T-cell (primary cell): Measurements from ENCODE around the gene PDZRN3. TPM values are rescaled to one million over a fixed set of nuclear protein-coding genes. Genes with fewer than 3 reads are reported as not detected.

Experiments used
- ATAC-seq, 4 experiments: fragments of 200-7000 bp in 3 of 4; fragments of 150-1000 bp in 1 of 4; cut with Tn5 transposase; replicated peaks in 1 of 4; 1 replicate in 3 of 4; 2 replicates in 1 of 4; pipeline ENCODE4 v1.10.0; 2021; ENCODE audit warnings: moderate library complexity in 3 of 4, mild to moderate bottlenecking in 2 of 4, moderate number of reproducible peaks in 1 of 4
- CTCF ChIA-PET, 2 donors: fragments of 300-600 bp; sonication (Branson Sonifier 250); formaldehyde crosslinking; loops; one replicate each; lab custom pipeline; 2022; ENCODE audit warnings: antibody characterized with exemption in 2 of 2; lab: Charles Lee
- POLR2A ChIA-PET, 2 donors: fragments of 300-600 bp; sonication (Branson Sonifier 250); formaldehyde crosslinking; loops; one replicate each; lab custom pipeline; 2022; ENCODE audit warnings: antibody characterized with exemption in 2 of 2; lab: Charles Lee
- DNase-seq, 35 experiments: peaks; one replicate each; pipeline versions ENCODE4 v3.0.0 to v3.0.0-alpha.2; 2013 to 2023
- H3K27ac ChIP-seq: one replicate; pipeline ENCODE4 v1.5.1; 2013; ENCODE audit warnings: low read length
- H3K27me3 ChIP-seq, 2 experiments: replicated peaks in 1 of 2; 1 replicate in 1 of 2; 2 replicates in 1 of 2; pipeline versions ENCODE4 v1.6.1 to v1.7.0; 2013; ENCODE audit warnings: low read length in 1 of 2, mixed read lengths in 1 of 2; ENCODE audit not compliant: control insufficient read depth in 2 of 2, insufficient read depth in 2 of 2; ENCODE audit errors: extremely low read depth in 1 of 2
- H3K36me3 ChIP-seq, 2 donors: 1 replicate in 1 of 2; 2 replicates in 1 of 2; pipeline versions ENCODE4 v1.6.1 to v1.7.0; 2013; ENCODE audit warnings: low read length in 1 of 2; ENCODE audit not compliant: control insufficient read depth in 2 of 2, insufficient read depth in 1 of 2; ENCODE audit errors: extremely low read depth in 1 of 2
- H3K4me1 ChIP-seq, 2 experiments: 1 replicate in 1 of 2; 2 replicates in 1 of 2; pipeline versions ENCODE4 v1.6.1 to v1.7.0; 2013; ENCODE audit warnings: low read length in 2 of 2, mixed read lengths in 1 of 2; ENCODE audit not compliant: insufficient read depth in 2 of 2, control insufficient read depth in 1 of 2; ENCODE audit errors: extremely low read depth in 1 of 2
- H3K4me3 ChIP-seq, 2 donors: 1 replicate in 1 of 2; 2 replicates in 1 of 2; pipeline versions ENCODE4 v1.5.1 to v1.7.0; 2013; ENCODE audit warnings: mild to moderate bottlenecking in 2 of 2, low read length in 1 of 2, moderate library complexity in 1 of 2; ENCODE audit not compliant: control insufficient read depth in 1 of 2; ENCODE audit errors: extremely low read depth in 1 of 2
- H3K9me3 ChIP-seq: 2 replicates; pipeline ENCODE4 v1.7.0; 2013
- H3K27ac Mint-ChIP-seq, 2 donors: one replicate each; pipeline ENCODE4 v1.8.0; 2020 to 2021; ENCODE audit warnings: mild to moderate bottlenecking in 2 of 2, mixed read lengths in 2 of 2
- H3K27me3 Mint-ChIP-seq, 2 donors: one replicate each; pipeline ENCODE4 v1.8.0; 2021 to 2022; ENCODE audit warnings: mixed read lengths in 2 of 2
- H3K36me3 Mint-ChIP-seq: one replicate; pipeline ENCODE4 v1.8.0; 2021; ENCODE audit warnings: mixed read lengths
- H3K4me1 Mint-ChIP-seq, 3 donors: one replicate each; pipeline ENCODE4 v1.8.0; 2020 to 2022; ENCODE audit warnings: mixed read lengths in 3 of 3, mild to moderate bottlenecking in 1 of 3
- H3K4me3 Mint-ChIP-seq, 3 donors: one replicate each; pipeline ENCODE4 v1.8.0; 2020 to 2022; ENCODE audit warnings: mild to moderate bottlenecking in 3 of 3, mixed read lengths in 3 of 3, moderate library complexity in 3 of 3
- H3K9me3 Mint-ChIP-seq, 3 donors: one replicate each; pipeline ENCODE4 v1.8.0; 2020 to 2022; ENCODE audit warnings: mixed read lengths in 3 of 3
- WGBS: methylation state at CpG from one replicate; pipeline ENCODE4 v1.1.5; 2013; ENCODE audit warnings: missing lambda C conversion rate; ENCODE audit not compliant: insufficient coverage; 5-methylcytosine and 5-hydroxymethylcytosine counted together
- total RNA-seq, 35 experiments: library from RNA in 6 of 35; stranded (reverse) in 6 of 35; fragments of 120-200 nt in 1 of 35; gene quantifications; one replicate each; pipeline versions ENCODE4 v1.2.1 to v1.2.4 and lab custom pipeline; 2013 to 2026

The PDZRN3 gene
- total RNA-seq, 5 donors from 2014 or later (not counting 1 experiment from before 2014, with no cell fraction given): 0.16 to 0.73 (median 0.18) TPM; not detected in 2

GRCh38 chr3:73626106-73626505 is 1.4 kb upstream of the PDZRN3 start:
- Histone ChIP-seq H3K4me3 (no peak overlapping the region), H3K27ac (no peak overlapping the region), H3K36me3 (no peaks in the 10 kb centered on the region), H3K27me3 (peaks cover 0 to 10% of the 10 kb centered on the region in 2 experiments), H3K4me1 (no peaks in the 10 kb centered on the region), H3K9me3 (no peaks in the 10 kb centered on the region)
- CTCF ChIA-PET: no interaction called here
- Mint-ChIP-seq H3K9me3 (peaks cover 0 to 3% (median 0%) of the 10 kb centered on the region in 3 donors), H3K4me1 (no peaks in the 10 kb centered on the region), H3K36me3 (no peaks in the 10 kb centered on the region), H3K27ac (no peak overlapping the region), H3K27me3 (peaks cover 15 to 17% of the 10 kb centered on the region in 2 donors), H3K4me3 (no peak overlapping the region)
- ATAC-seq (no peak), DNase-seq (no peak)
- POLR2A ChIA-PET: no interaction called here
- 100% methylated on average over 1 of the region's 3 CpGs for WGBS

- no peaks in the 10 kb centered on the region for H3K36me3 ChIP-seq
- no peak overlapping the region for H3K4me3 ChIP-seq
- CTCF ChIA-PET: no interaction called here
- H3K9me3 ChIP-seq: no peaks in the 10 kb centered on the region
- H3K27me3 ChIP-seq: peaks cover 0 to 10% of the 10 kb centered on the region in 2 experiments
- no peaks in the 10 kb centered on the region for H3K36me3 Mint-ChIP-seq
- H3K4me1 ChIP-seq: no peaks in the 10 kb centered on the region
- POLR2A ChIA-PET: no interaction called here
- no peak overlapping the region for H3K27ac Mint-ChIP-seq
- no peak overlapping the region for H3K4me3 Mint-ChIP-seq
- ATAC-seq (no peak), DNase-seq (no peak)
- peaks cover 15 to 17% of the 10 kb centered on the region in 2 donors for H3K27me3 Mint-ChIP-seq
- WGBS: 22% methylated on average over 112 of the region's 112 CpGs
- H3K27ac ChIP-seq: no peak overlapping the region
- H3K9me3 Mint-ChIP-seq: peaks cover 0 to 3% (median 0%) of the 10 kb centered on the region in 3 donors
- H3K4me1 Mint-ChIP-seq: no peaks in the 10 kb centered on the region
Measured at GRCh38 chr3:73624017-73624820, 522 bp downstream of the PDZRN3 start.

DNA sequence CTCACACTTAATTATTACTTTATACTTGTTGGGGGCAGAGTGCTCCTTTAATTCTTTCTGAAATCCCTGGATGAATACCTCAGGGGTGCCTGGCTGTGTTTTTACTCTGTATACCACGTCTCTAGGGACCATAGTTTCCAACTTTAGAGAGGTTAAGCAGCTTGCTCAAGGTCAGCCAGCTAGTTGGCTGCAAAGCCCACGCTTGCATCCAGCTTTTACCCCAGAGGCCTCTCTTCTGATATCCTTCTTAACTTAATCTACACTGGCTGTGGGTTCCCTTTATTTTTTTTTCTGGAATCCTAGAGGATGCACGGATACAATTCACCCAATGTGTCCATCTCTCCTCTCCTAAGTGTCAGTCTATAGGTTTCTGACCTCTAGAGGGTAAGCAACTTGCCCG is 1.4 kb downstream of the PDZRN3 start:
- no peak for DNase-seq
- POLR2A ChIA-PET: no interaction called here
- H3K4me3 ChIP-seq: no peak overlapping the region
- no peak overlapping the region for H3K4me3 Mint-ChIP-seq
- H3K9me3 ChIP-seq: no peaks in the 10 kb centered on the region
- H3K36me3 ChIP-seq: no peaks in the 10 kb centered on the region
- peaks cover 15 to 17% of the 10 kb centered on the region in 2 donors for H3K27me3 Mint-ChIP-seq
- H3K36me3 Mint-ChIP-seq: no peaks in the 10 kb centered on the region
- peaks cover 0 to 10% of the 10 kb centered on the region in 2 experiments for H3K27me3 ChIP-seq
- H3K9me3 Mint-ChIP-seq: no peaks in the 10 kb centered on the region
- WGBS: 63% methylated on average over 4 of the region's 4 CpGs
- no peak for ATAC-seq
- no peaks in the 10 kb centered on the region for H3K4me1 Mint-ChIP-seq
- no peak overlapping the region for H3K27ac ChIP-seq
- CTCF ChIA-PET: no interaction called here
- no peaks in the 10 kb centered on the region for H3K4me1 ChIP-seq
- no peak overlapping the region for H3K27ac Mint-ChIP-seq

DNA sequence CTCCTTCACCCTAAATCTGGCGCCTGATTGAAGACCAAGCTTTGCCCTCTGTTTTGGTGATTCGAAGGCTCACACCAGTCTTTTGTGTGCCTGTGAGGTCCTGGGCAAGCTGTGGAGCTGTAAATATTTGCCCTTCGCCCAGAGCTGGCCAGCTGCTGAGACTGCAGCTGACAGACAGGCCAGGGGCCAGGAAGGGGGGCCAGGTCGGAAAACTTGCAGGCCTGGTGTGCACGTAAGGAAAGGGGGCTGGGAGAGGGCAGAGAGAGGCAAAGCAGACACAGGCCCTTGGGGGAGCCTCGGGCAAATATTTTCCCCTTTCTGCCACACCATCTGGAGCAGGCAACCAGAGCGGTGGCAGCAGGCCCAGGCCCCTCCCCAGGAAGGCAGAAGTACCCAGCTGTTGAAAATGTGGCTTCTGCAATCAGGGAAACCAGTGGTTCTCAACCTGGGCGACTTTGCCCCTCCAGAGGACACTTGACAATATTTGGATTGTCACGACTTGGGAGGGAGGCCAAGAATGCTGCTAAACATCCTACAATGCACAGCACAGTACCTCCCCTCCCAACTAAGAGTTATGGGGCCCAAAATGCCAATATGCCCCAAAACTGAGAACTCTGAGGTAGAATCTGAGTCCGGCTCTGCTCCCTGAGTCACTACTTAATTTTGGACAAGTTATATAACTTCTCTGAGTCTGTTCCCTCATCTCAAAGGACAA is 2.5 kb downstream of the PDZRN3 start:
- no peaks in the 10 kb centered on the region for H3K9me3 Mint-ChIP-seq
- H3K27ac Mint-ChIP-seq: no peak overlapping the region
- peaks cover 13 to 15% of the 10 kb centered on the region in 2 donors for H3K27me3 Mint-ChIP-seq
- no peaks in the 10 kb centered on the region for H3K4me1 Mint-ChIP-seq
- no peak for ATAC-seq
- no peaks in the 10 kb centered on the region for H3K36me3 ChIP-seq
- no peak for DNase-seq
- H3K4me3 ChIP-seq: no peak overlapping the region
- peaks cover 0 to 10% of the 10 kb centered on the region in 2 experiments for H3K27me3 ChIP-seq
- ChIA-PET POLR2A (no interaction called here), CTCF (no interaction called here)
- H3K27ac ChIP-seq: no peak overlapping the region
- WGBS: 57% methylated on average over 3 of the region's 10 CpGs
- no peaks in the 10 kb centered on the region for H3K36me3 Mint-ChIP-seq
- no peaks in the 10 kb centered on the region for H3K9me3 ChIP-seq
- no peak overlapping the region for H3K4me3 Mint-ChIP-seq
- no peaks in the 10 kb centered on the region for H3K4me1 ChIP-seq

DNA sequence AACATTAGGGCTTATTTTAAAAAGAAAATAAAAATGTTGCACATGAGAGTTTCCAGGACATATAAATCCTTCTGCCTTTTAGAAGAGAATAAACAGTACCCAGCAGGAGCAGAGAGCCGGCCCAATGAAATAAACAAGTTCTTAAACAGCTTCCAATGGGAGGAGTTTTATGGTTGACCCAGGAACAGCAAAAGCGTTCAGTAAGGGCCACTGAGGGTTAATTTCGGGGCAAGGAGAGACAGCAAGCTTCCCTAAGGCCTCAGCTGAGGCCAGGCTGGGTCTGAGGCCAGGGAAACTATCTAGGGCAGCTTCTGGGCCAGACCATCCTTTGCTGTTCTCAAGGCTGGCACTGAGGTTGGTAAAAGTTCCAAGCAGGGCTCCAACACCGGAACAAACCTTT is 3.4 kb downstream of the PDZRN3 start:
- Mint-ChIP-seq H3K36me3 (no peaks in the 10 kb centered on the region), H3K4me3 (no peak overlapping the region), H3K9me3 (no peaks in the 10 kb centered on the region), H3K4me1 (no peaks in the 10 kb centered on the region), H3K27me3 (peaks cover 8 to 15% of the 10 kb centered on the region in 2 donors), H3K27ac (no peak overlapping the region)
- Histone ChIP-seq H3K36me3 (no peaks in the 10 kb centered on the region), H3K27ac (no peak overlapping the region), H3K27me3 (peaks cover 0 to 10% of the 10 kb centered on the region in 2 experiments), H3K9me3 (no peaks in the 10 kb centered on the region), H3K4me3 (no peak overlapping the region), H3K4me1 (no peaks in the 10 kb centered on the region)
- DNase-seq: no peak
- ATAC-seq: no peak
- ChIA-PET POLR2A (no interaction called here), CTCF (no interaction called here)
- WGBS: 48% methylated on average over 2 of the region's 4 CpGs

DNA sequence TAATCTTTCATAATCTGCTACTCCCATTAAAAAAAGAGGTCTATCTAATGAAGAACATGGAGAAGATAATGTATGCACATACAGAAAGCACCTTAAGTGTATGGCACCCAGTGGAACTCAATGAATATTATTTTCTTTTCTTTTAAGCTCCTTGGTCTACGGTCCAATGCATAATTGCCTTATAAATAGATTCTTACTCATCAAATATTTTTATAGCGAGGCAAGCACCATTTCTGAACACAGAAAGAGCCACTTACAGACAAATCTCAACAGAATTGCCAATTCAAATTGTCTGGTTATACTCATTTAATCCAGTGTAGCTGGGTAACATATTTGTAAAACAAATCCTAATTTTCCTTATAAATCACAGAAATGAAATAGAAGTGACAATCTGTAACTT is 6.3 kb downstream of the PDZRN3 start:
- no peaks in the 10 kb centered on the region for H3K9me3 ChIP-seq
- H3K36me3 Mint-ChIP-seq: no peaks in the 10 kb centered on the region
- CTCF ChIA-PET: no interaction called here
- no peak overlapping the region for H3K4me3 Mint-ChIP-seq
- no peaks in the 10 kb centered on the region for H3K4me1 Mint-ChIP-seq
- DNase-seq: no peak
- ATAC-seq: no peak
- H3K27ac ChIP-seq: no peak overlapping the region
- H3K27me3 Mint-ChIP-seq: peaks cover 0 to under 1% of the 10 kb centered on the region in 2 donors
- no peak overlapping the region for H3K27ac Mint-ChIP-seq
- H3K4me3 ChIP-seq: no peak overlapping the region
- H3K36me3 ChIP-seq: no peaks in the 10 kb centered on the region
- POLR2A ChIA-PET: no interaction called here
- no CpG with 5 or more reads among the region's 2 CpGs for WGBS
- no peaks in the 10 kb centered on the region for H3K4me1 ChIP-seq
- no peaks in the 10 kb centered on the region for H3K9me3 Mint-ChIP-seq
- H3K27me3 ChIP-seq: peaks cover 0 to under 1% of the 10 kb centered on the region in 2 experiments
